AG10803 (cell line): ENCODE data around the gene C1S.
"Not testable (repeated sequence)": the region's sequence is repeated elsewhere in the genome, so short reads cannot be mapped to it uniquely, and the experiment has no call there.

ENCODE experiments used
- DNase-seq: peaks from one replicate; pipeline ENCODE4 v3.0.0; 2010; ENCODE audit warnings: low read depth
- H3K4me3 ChIP-seq: 2 replicates; pipeline ENCODE4 v1.5.1; 2011; ENCODE audit warnings: mild to moderate bottlenecking, low read length, control low read depth
- CTCF ChIP-seq: conservative IDR thresholded peaks from 2 replicates; pipeline ENCODE4 v1.5.1; 2011; ENCODE audit warnings: mild to moderate bottlenecking, low read length, control low read depth, inconsistent platforms

C1S gene

DNA sequence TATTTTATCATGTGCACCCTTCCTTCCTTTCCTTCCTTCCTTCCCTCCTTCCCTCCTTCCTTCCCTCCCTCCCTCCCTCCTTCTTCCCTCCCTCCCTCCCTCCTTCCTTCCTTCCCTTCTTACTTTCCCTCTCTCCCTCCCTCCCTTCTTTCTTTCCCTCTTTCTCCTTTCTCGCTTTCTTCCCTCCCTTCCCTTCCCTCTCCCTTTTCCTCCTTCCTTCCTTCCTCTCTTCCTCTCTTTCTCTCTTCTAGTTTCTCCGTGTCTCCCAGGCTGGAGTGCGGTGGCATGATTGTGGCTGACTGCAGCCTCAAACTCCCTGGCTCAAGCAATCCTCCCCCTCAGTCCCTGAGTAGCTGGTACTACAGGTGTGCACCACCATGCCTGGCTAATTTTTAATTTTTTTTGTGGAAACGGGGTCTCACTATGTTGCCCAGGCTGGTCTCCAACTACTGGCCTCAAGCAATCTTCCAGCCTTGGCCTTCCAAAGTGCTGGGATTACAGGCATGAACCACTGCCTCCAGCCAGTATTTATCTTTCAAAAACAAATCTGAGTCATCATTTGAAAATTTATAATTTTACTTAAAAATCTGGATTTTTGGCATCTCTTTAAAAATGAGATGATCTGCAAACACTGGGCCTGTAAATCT, 40.7 kb downstream of the C1S start:
- no peak for DNase-seq
- H3K4me3 ChIP-seq = no peak overlapping the region
- TF ChIP-seq CTCF = no peak

DNA sequence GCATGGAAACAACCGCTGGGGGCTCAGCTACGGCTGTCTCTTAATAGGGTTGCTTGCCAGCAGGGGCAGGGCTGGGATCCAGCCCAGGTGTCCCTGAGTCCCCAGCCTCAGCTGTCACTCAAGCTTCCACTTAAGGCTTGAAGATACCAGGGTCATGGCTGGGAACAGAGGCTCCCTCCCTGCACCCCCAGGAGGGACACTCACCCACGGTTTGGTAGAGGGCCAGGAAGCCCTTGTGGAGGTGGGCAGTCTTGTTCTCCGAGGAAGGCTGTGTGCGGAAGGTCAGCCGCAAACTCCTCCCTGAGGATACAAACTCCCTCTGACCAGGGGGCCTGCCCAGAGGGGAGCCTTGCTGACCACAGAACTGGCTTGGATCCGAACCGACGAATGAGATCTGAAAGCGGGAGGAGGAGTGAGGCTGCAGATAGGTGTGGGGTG, 41.2 kb downstream of the C1S start:
- no peak for TF ChIP-seq CTCF
- DNase-seq = no peak
- H3K4me3 ChIP-seq = no peak overlapping the region

GRCh38 chr12:7102582-7102981, 42.1 kb downstream of the C1S start:
- no peak for TF ChIP-seq CTCF
- H3K4me3 ChIP-seq = no peak overlapping the region
- no peak for DNase-seq

GRCh38 chr12:7103837-7104584, 43.5 kb downstream of the C1S start:
- no peak for DNase-seq

GRCh38 chr12:7106082-7106481, 45.6 kb downstream of the C1S start:
- H3K4me3 ChIP-seq = no peak overlapping the region
- no peak for DNase-seq
- TF ChIP-seq CTCF = no peak

More at GRCh38 chr12:7103837-7104584, 43.5 kb downstream of the C1S start:
- no peak overlapping the region for H3K4me3 ChIP-seq
- TF ChIP-seq CTCF = no peak

- peak overlapping the region; percentile 16 for H3K4me3 ChIP-seq
- not testable (repeated sequence) for DNase-seq
Measured at GRCh38 chr12:7107181-7107580, 46.7 kb downstream of the C1S start.

DNA sequence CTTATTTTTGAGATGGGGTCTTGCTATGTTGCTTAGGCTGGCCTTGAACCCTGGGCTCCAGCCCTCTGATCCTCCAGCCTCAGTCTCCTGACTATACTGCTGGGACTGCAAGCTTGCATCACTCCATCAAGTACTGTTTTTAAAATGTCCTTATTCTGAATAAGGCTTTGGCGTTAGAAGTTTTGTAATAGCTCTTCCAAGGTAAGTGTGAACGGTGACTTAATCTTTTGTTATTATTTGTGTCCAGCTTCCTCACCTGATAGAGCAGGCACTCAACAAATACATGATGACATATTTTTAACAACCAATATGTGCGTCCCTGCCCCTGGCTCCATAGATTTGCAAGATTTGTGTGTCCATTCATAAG, 47.1 kb downstream of the C1S start:
- peak overlapping the region; percentile 89 for H3K4me3 ChIP-seq
- peak; percentile 11 for DNase-seq
- TF ChIP-seq CTCF = no peak
